Fibroblast of lung (primary cell): ENCODE results near the gene CLCF1. TPM values are rescaled to one million over a fixed set of nuclear protein-coding genes. Genes with fewer than 3 reads are reported as not detected.

Experiments used
- DNase-seq, 2 donors: peaks; one replicate each; pipeline versions ENCODE4 v3.0.0 to v3.0.0-alpha.2; 2010; ENCODE audit warnings: low read depth in 2 of 2
- H2AFZ ChIP-seq: 2 replicates; pipeline ENCODE4 v1.5.1; 2012; ENCODE audit warnings: low read length, control low read depth, inconsistent platforms
- H3K27ac ChIP-seq: 2 replicates; pipeline ENCODE4 v1.5.1; 2011; ENCODE audit warnings: low read length, control low read depth; ENCODE audit not compliant: insufficient read depth
- H3K27me3 ChIP-seq: 2 replicates; pipeline ENCODE4 v1.5.1; 2011; ENCODE audit warnings: mild to moderate bottlenecking, low read length; ENCODE audit not compliant: control insufficient read depth, insufficient read depth
- H3K36me3 ChIP-seq: 2 replicates; pipeline ENCODE4 v1.5.1; 2011; ENCODE audit warnings: low read length; ENCODE audit not compliant: control insufficient read depth, insufficient read depth
- H3K4me1 ChIP-seq: 2 replicates; pipeline ENCODE4 v1.5.1; 2011; ENCODE audit warnings: low read length; ENCODE audit not compliant: control insufficient read depth, insufficient read depth; ENCODE audit errors: extremely low read depth
- H3K4me2 ChIP-seq: 2 replicates; pipeline ENCODE4 v1.5.1; 2011; ENCODE audit warnings: low read length, control low read depth; ENCODE audit not compliant: insufficient read depth; ENCODE audit errors: extremely low read depth
- H3K4me3 ChIP-seq, 4 experiments: fragments of 200-600 bp in 1 of 4; sonication (generic) in 1 of 4; replicated peaks in 1 of 4; 2 replicates each; pipeline ENCODE4 v1.5.1; 2011 to 2016; ENCODE audit warnings: low read length in 4 of 4, low read depth in 3 of 4, mild to moderate bottlenecking in 3 of 4, control low read depth in 2 of 4, inconsistent platforms in 1 of 4, mixed read lengths in 1 of 4; ENCODE audit not compliant: insufficient read depth in 1 of 4; ENCODE audit errors: control extremely low read depth in 1 of 4
- H3K79me2 ChIP-seq: 2 replicates; pipeline ENCODE4 v1.5.1; 2012; ENCODE audit warnings: mild to moderate bottlenecking, low read length, inconsistent platforms; ENCODE audit not compliant: control insufficient read depth, insufficient read depth
- H3K9ac ChIP-seq: 2 replicates; pipeline ENCODE4 v1.5.1; 2011; ENCODE audit warnings: mild to moderate bottlenecking, low read length, control low read depth; ENCODE audit not compliant: insufficient read depth
- H3K9me3 ChIP-seq: 2 replicates; pipeline ENCODE4 v1.5.1; 2012; ENCODE audit warnings: low read depth, low read length; ENCODE audit not compliant: control insufficient read depth, insufficient read depth
- H4K20me1 ChIP-seq: 2 replicates; pipeline ENCODE4 v1.5.1; 2011; ENCODE audit warnings: low read length; ENCODE audit not compliant: control insufficient read depth, insufficient read depth; ENCODE audit errors: extremely low read depth
- CTCF ChIP-seq, 2 donors: IDR thresholded peaks in 1 of 2; conservative IDR thresholded peaks in 1 of 2; 1 replicate in 1 of 2; 2 replicates in 1 of 2; pipeline ENCODE4 v1.5.1; 2011 to 2012; ENCODE audit warnings: low read length in 2 of 2, control low read depth in 1 of 2, inconsistent platforms in 1 of 2, low read depth in 1 of 2, mild to moderate bottlenecking in 1 of 2
- EZH2 ChIP-seq: IDR thresholded peaks from 2 replicates; pipeline ENCODE4 v1.5.1; 2012; ENCODE audit warnings: low read length, control low read depth, mild to moderate bottlenecking; ENCODE audit errors: missing control alignments
- polyA plus RNA-seq, 2 donors: library from polyadenylated mRNA; depleted of rRNA in 1 of 2; stranded (reverse) in 1 of 2; unstranded in 1 of 2; fragments of >200 nt; gene quantifications; 2 replicates each; pipeline ENCODE4 v1.2.1, GENCODE V29; 2011 to 2012; ENCODE audit warnings: missing spikeins in 1 of 2
- total RNA-seq: library from RNA; depleted of rRNA; stranded (reverse); fragments of >200 nt; gene quantifications from 2 replicates; pipeline ENCODE4 v1.2.1, GENCODE V29; 2014

The CLCF1 gene
- total and polyA plus RNA-seq, 2 donors (not counting 1 experiment from before 2014, with no cell fraction given), result 2.3 to 6.0 TPM

DNA sequence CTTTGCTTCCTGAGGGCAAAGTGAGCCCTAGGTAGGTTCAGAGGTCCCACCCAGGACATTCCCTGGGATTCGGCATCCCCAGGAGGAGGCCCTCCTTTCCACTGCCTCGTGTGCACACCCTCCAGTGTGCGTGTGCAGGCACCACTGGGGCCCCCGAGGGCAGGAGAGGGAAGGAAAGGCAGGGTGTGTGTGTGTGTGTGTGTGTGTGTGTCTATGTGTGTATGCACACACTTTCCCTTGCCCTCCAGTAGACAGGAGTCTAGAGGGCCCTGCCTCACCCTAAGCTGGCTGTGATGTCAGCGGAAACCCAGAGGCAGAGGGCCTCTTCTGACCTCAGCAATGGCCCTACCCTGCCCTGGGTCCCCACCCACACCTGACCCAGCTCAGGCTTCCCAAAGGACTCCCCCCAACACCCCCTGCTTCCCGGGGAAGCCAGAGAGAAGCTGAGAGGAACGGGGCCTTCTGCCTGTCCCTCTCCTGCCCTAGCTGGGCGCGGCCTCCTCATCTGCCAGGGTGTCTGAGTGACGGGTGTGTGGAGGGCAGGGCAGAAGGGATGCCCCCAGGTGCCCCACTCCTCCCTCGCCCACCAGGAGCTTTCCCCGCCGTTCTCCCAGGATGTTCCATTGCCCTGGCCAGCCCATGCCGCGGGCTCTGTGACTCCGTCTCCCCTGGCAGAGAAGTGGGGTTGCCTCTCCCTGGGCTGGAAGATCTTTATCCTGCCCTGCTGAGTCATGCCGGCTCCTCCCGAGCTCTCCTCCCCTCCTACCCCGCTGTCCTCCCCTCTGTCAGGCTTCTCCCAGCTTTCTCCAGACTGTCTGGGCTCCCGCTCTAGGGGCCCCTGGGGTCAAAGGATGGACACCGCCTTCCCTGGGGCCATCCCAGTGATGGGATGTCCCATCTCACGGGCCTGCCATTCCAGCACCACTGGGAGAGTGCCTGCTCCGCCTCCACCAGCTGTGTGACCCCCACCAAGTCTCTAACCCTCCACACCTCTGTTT, 6.0 kb upstream of the CLCF1 start:
- Histone ChIP-seq H3K36me3 (no peaks in the 10 kb centered on the region), H4K20me1 (no peaks in the 10 kb centered on the region), H3K4me2 (peak overlapping the region; percentile 13), H3K27me3 (no peaks in the 10 kb centered on the region), H2AFZ (no peak overlapping the region), H3K27ac (no peak overlapping the region), H3K9ac (no peak overlapping the region), H3K4me1 (peaks cover 15% of the 10 kb centered on the region), H3K4me3 (no peak overlapping the region), H3K9me3 (no peaks in the 10 kb centered on the region), H3K79me2 (no peaks in the 10 kb centered on the region)
- TF ChIP-seq CTCF (conservative IDR thresholded peaks at IDR 0.05 in 1 of 2, IDR thresholded peaks at IDR 0.05 in 1 of 2; ENCODE audit: low read depth in 1 of 2, low read length in 2 of 2) (no peak), EZH2 (no peak)
- peak; percentile 47 to 70 for DNase-seq

- no peak for DNase-seq
- no peak overlapping the region for H3K27ac ChIP-seq
- no peak overlapping the region for H3K9ac ChIP-seq
- no peak overlapping the region for H3K4me2 ChIP-seq
- no peaks in the 10 kb centered on the region for H3K36me3 ChIP-seq
- TF ChIP-seq EZH2 (no peak), CTCF (conservative IDR thresholded peaks at IDR 0.05 in 1 of 2, IDR thresholded peaks at IDR 0.05 in 1 of 2; ENCODE audit: low read depth in 1 of 2, low read length in 2 of 2) (no peak)
- H4K20me1 ChIP-seq, result no peaks in the 10 kb centered on the region
- H2AFZ ChIP-seq, result no peak overlapping the region
- peaks cover 20% of the 10 kb centered on the region for H3K4me1 ChIP-seq
- no peaks in the 10 kb centered on the region for H3K27me3 ChIP-seq
- H3K9me3 ChIP-seq, result no peaks in the 10 kb centered on the region
- no peaks in the 10 kb centered on the region for H3K79me2 ChIP-seq
- H3K4me3 ChIP-seq, result no peak overlapping the region
These were observed 5.1 kb upstream of the CLCF1 start for GRCh38 chr11:67378544-67378943.

GRCh38 chr11:67376873-67377808, 3.7 kb upstream of the CLCF1 start:
- Histone ChIP-seq H3K4me1 (peaks cover 20% of the 10 kb centered on the region), H3K9ac (no peak overlapping the region), H3K4me2 (no peak overlapping the region), H2AFZ (no peak overlapping the region), H3K27me3 (no peaks in the 10 kb centered on the region), H3K27ac (no peak overlapping the region), H3K79me2 (peaks cover 1% of the 10 kb centered on the region), H3K36me3 (no peaks in the 10 kb centered on the region), H3K4me3 (no peak overlapping the region), H4K20me1 (no peaks in the 10 kb centered on the region), H3K9me3 (no peaks in the 10 kb centered on the region)
- no peak for DNase-seq
- TF ChIP-seq EZH2 (no peak), CTCF (conservative IDR thresholded peaks at IDR 0.05 in 1 of 2, IDR thresholded peaks at IDR 0.05 in 1 of 2; ENCODE audit: low read depth in 1 of 2, low read length in 2 of 2) (no peak)
